K562 (cell line): Measurements from ENCODE around the gene PTPRM. TPM values are rescaled to one million over a fixed set of nuclear protein-coding genes. Genes with fewer than 3 reads are reported as not detected.

Source experiments
- ATAC-seq: fragments of 200-7000 bp; cut with Tn5 transposase; 3 replicates; pipeline ENCODE4 v1.9.1; 2020; ENCODE audit warnings: moderate library complexity
- BruUV-seq: library from RNA; stranded (reverse); fragments of 400-500 nt; replicated peaks from 2 replicates; lab custom pipeline; 2021; lab: Mats Ljungman, UMichigan
- CTCF ChIA-PET: fragments of 300-600 bp; formaldehyde crosslinking; extraction: SDS; loops from one replicate; lab custom pipeline; 2021; ENCODE audit warnings: low intra/inter-chr PET ratio; lab: Yijun Ruan, JAX
- POLR2A ChIA-PET: fragments of 300-600, 350-650 bp; sonication (Branson Sonifier 250); formaldehyde crosslinking; extraction: SDS; loops from one replicate; lab custom pipeline; 2021; ENCODE audit warnings: antibody characterized with exemption, inconsistent platforms; lab: Yijun Ruan, JAX
- DNase-seq, 4 experiments: peaks; one replicate each; pipeline versions ENCODE4 v3.0.0 to v3.0.0-alpha.2; 2011 to 2018; ENCODE audit warnings: low spot score in 3 of 4, mixed read lengths in 3 of 4; ENCODE audit errors: extremely low read depth in 1 of 4
- FAIRE-seq: peaks from 2 replicates; lab custom pipeline; 2011; peaks lifted over from hg19 to GRCh38; lab: Jason Lieb, UNC
- H2AFZ ChIP-seq: 2 replicates; pipeline ENCODE4 v1.6.0; 2011; ENCODE audit warnings: low read depth, low read length, control low read depth, inconsistent platforms
- H3K27ac ChIP-seq: fragments of 200-600 bp; 3 replicates; pipeline ENCODE4 v1.8.0; 2011; ENCODE audit warnings: low read depth, mild to moderate bottlenecking, control low read depth, inconsistent platforms, low read length, moderate library complexity, mixed read lengths; ENCODE audit errors: extremely low read depth
- H3K27me3 ChIP-seq, 2 experiments: fragments of 300-600 bp in 1 of 2; 2 replicates in 1 of 2; 3 replicates in 1 of 2; pipeline versions ENCODE4 v1.6.0 to v1.8.0; 2011; ENCODE audit warnings: inconsistent platforms in 2 of 2, low read length in 2 of 2, mild to moderate bottlenecking in 1 of 2, mixed read lengths in 1 of 2, moderate library complexity in 1 of 2; ENCODE audit not compliant: control insufficient read depth in 2 of 2, insufficient read depth in 2 of 2
- H3K36me3 ChIP-seq: fragments of 300-600 bp; 3 replicates; pipeline ENCODE4 v1.8.0; 2011; ENCODE audit warnings: mild to moderate bottlenecking, low read length, inconsistent platforms; ENCODE audit not compliant: control insufficient read depth, insufficient read depth
- H3K4me1 ChIP-seq, 2 experiments: fragments of 200-600 bp in 1 of 2; replicated peaks in 1 of 2; 2 replicates in 1 of 2; 3 replicates in 1 of 2; pipeline versions ENCODE4 v1.5.1 to v1.8.0; 2011; ENCODE audit warnings: inconsistent platforms in 2 of 2, low read length in 2 of 2, mild to moderate bottlenecking in 1 of 2, mixed read lengths in 1 of 2, moderate library complexity in 1 of 2; ENCODE audit not compliant: control insufficient read depth in 2 of 2, insufficient read depth in 2 of 2
- H3K4me2 ChIP-seq: 2 replicates; pipeline ENCODE4 v1.6.1; 2011; ENCODE audit warnings: low read length, control low read depth, inconsistent platforms, mixed read lengths; ENCODE audit not compliant: insufficient read depth
- H3K4me3 ChIP-seq: fragments of 200-600 bp; sonication (generic), shearing (Covaris generic); 2 replicates; pipeline ENCODE4 v1.5.1; 2016; ENCODE audit warnings: control low read depth, inconsistent platforms
- H3K79me2 ChIP-seq: fragments of 200-600 bp; 3 replicates; pipeline ENCODE4 v1.8.0; 2011; ENCODE audit warnings: low read length, inconsistent platforms; ENCODE audit not compliant: control insufficient read depth, insufficient read depth
- H3K9ac ChIP-seq, 2 experiments: 2 replicates each; pipeline versions ENCODE4 v1.6.0 to v1.6.1; 2011; ENCODE audit warnings: low read depth in 2 of 2, low read length in 2 of 2, control low read depth in 1 of 2, inconsistent platforms in 1 of 2, mild to moderate bottlenecking in 1 of 2, mixed read lengths in 1 of 2; ENCODE audit not compliant: insufficient read depth in 1 of 2
- H3K9me1 ChIP-seq: one replicate; pipeline ENCODE4 v1.6.0; 2011; ENCODE audit warnings: inconsistent platforms, mild to moderate bottlenecking, low read length, moderate library complexity; ENCODE audit not compliant: control insufficient read depth, insufficient read depth
- H3K9me3 ChIP-seq: replicated peaks from 2 replicates; pipeline ENCODE4 v1.5.1; 2011; ENCODE audit warnings: low read depth, low read length, inconsistent platforms; ENCODE audit not compliant: control insufficient read depth, insufficient read depth
- H4K20me1 ChIP-seq: replicated peaks from 2 replicates; pipeline ENCODE4 v1.6.1; 2011; ENCODE audit warnings: low read length, inconsistent platforms, mixed read lengths; ENCODE audit not compliant: control insufficient read depth, insufficient read depth
- BACH1 ChIP-seq: fragments of 200-800 bp; sonication (Bioruptor generic); IDR thresholded peaks from 2 replicates; pipeline ENCODE4 v1.6.1; 2016; ENCODE audit warnings: missing genetic modification characterization, missing compliant biosample characterization
- CTCF ChIP-seq, 3 experiments: IDR thresholded peaks in 2 of 3; conservative IDR thresholded peaks in 1 of 3; 2 replicates each; pipeline ENCODE4 v1.5.1; 2011 to 2012; ENCODE audit warnings: low read length in 3 of 3, mild to moderate bottlenecking in 3 of 3, control low read depth in 2 of 3, improper control_type of control experiment in 1 of 3, inconsistent platforms in 1 of 3, low read depth in 1 of 3, mixed read lengths in 1 of 3, moderate library complexity in 1 of 3; ENCODE audit not compliant: insufficient read depth in 2 of 3
- MECOM ChIP-seq: fragments of 250-450 bp; sonication (Bioruptor Pico); IDR thresholded peaks from 2 replicates; pipeline ENCODE4 v1.8.0; 2022; ENCODE audit warnings: inconsistent platforms
- NCOA1 ChIP-seq: fragments of 450-650 bp; IDR thresholded peaks from 2 replicates; pipeline ENCODE4 v1.6.1; 2016; ENCODE audit warnings: low read depth
- WGBS: fragments of 100-300 bp; shearing (Covaris generic); methylation state at CpG from one replicate; pipeline ENCODE4 v1.1.6; 2016; ENCODE audit warnings: low coverage, mixed read lengths; ENCODE audit not compliant: insufficient coverage; ENCODE audit errors: missing lambda C conversion rate; 5-methylcytosine and 5-hydroxymethylcytosine counted together
- in situ Hi-C: fragments of 300-500 bp; cut with MboI; formaldehyde crosslinking; loops from 4 replicates; pipeline ENCODE4 v1.15.0; 2018; ENCODE audit warnings: inconsistent platforms, mixed read lengths
- intact Hi-C: fragments of 100-400 bp; cut with micrococcal nuclease; formaldehyde crosslinking; loops from 2 replicates; pipeline ENCODE4 v1.14.2; 2022
- polyA plus RNA-seq, 8 experiments: library from polyadenylated mRNA; depleted of rRNA in 4 of 8; stranded (reverse) in 5 of 8; unstranded in 3 of 8; fragments of >200 nt; fragmentation: Nextera tagmentation in 2 of 8; fragmentation: Illumina TruSeq in 1 of 8; extraction: Ambion mirVana in 2 of 8; extraction: Trizol in 1 of 8; gene quantifications; 2 replicates each; pipeline versions ENCODE4 v1.2.1 to v1.2.3, GENCODE V29; 2011 to 2014; ENCODE audit warnings: inconsistent platforms in 1 of 8, missing spikeins in 1 of 8
- total RNA-seq, 7 experiments: library from RNA; depleted of rRNA in 6 of 7; stranded (reverse); fragments of >200 nt in 6 of 7; fragmentation: Illumina TruSeq in 2 of 7; extraction: Trizol in 2 of 7; gene quantifications; 2 replicates each; pipeline versions ENCODE4 v1.2.1 to v1.2.3, GENCODE V29; 2011 to 2021; ENCODE audit warnings: low replicate concordance in 1 of 7

The PTPRM gene
- total and polyA plus RNA-seq, 9 of the 15 experiments (the other 6 are each of a cell fraction or from before 2014, with no cell fraction given): 0.03 to 0.16 (median 0.08) TPM; not detected in 3

- Histone ChIP-seq H2AFZ (no peak overlapping the region), H3K4me2 (no peak overlapping the region), H3K27me3 (no peaks in the 10 kb centered on the region), H3K36me3 (no peaks in the 10 kb centered on the region), H3K4me1 (no peaks in the 10 kb centered on the region), H4K20me1 (no peaks in the 10 kb centered on the region), H3K9ac (no peak overlapping the region), H3K4me3 (no peak overlapping the region), H3K79me2 (no peaks in the 10 kb centered on the region), H3K9me3 (no peaks in the 10 kb centered on the region), H3K9me1 (no peaks in the 10 kb centered on the region), H3K27ac (no peak overlapping the region)
- TF ChIP-seq MECOM (CRISPR knock-in tag): no peak
- peak in 1 of 3 experiments; percentile 8; a peak in 1 of 6 replicates for TF ChIP-seq CTCF (IDR thresholded peaks at IDR 0.05 in 2 of 3, conservative IDR thresholded peaks at IDR 0.05 in 1 of 3; ENCODE audit: insufficient read depth in 2 of 3, low read depth in 1 of 3, low read length in 3 of 3)
- TF ChIP-seq BACH1: no peak
- no peak for TF ChIP-seq NCOA1
- intact Hi-C loops: no loop called here
- POLR2A ChIA-PET: no interaction called here
- BruUV-seq: no TSS peak
- ATAC-seq: 0 out of 3 replicates have a peak, but pooled peaks have one; percentile 28
- in situ Hi-C loops: no loop called here
- CTCF ChIA-PET: no interaction called here
- DNase-seq: peak in 1 of 4 experiments; percentile 6
- FAIRE-seq: no peak
- 1% methylated on average over 5 of the region's 5 CpGs for WGBS
Measured at GRCh38 chr18:7808992-7809391, 241.9 kb downstream of the PTPRM start.
